Stimulated activated CD8-positive, alpha-beta memory T cell treated with anti-CD3 and anti-CD28 coated beads, Interleukin-15, amount 100 ng/mL, for 48 hours (primary cell): ENCODE measurements around the gene KCTD10.
A peak's percentile ranks its signal among the peaks of the same experiment; 100 is the strongest.

Source experiments
- DNase-seq, 2 donors: peaks; one replicate each; pipeline ENCODE4 v3.0.0-alpha.2; 2020; ENCODE audit warnings: low read depth in 2 of 2

Gene KCTD10

GRCh38 chr12:109477185-109477962 lies at the start of gene KCTD10, which contains the start of gene UBE3B:
Gene KCTD10 (minus strand): TSS chr12:109477300. CDS start chr12:109477262, 38 bp downstream.
Gene UBE3B (plus strand): TSS chr12:109477634. CDS start chr12:109483552, 5,918 bp downstream.
- peak; percentile 74 to 76 for DNase-seq

GRCh38 chr12:109525279-109525585 lies 48.1 kb upstream of the KCTD10 start:
- DNase-seq = no peak

- no peak for DNase-seq
Measured at GRCh38 chr12:109524466-109525278, 47.6 kb upstream of the KCTD10 start.

GRCh38 chr12:109523504-109523903 lies 46.4 kb upstream of the KCTD10 start:
- no peak for DNase-seq

GRCh38 chr12:109523071-109523470 lies 46.0 kb upstream of the KCTD10 start:
- no peak for DNase-seq

- DNase-seq = no peak
Measured at GRCh38 chr12:109521831-109522230, 44.7 kb upstream of the KCTD10 start.

GRCh38 chr12:109519787-109520186 lies 42.7 kb upstream of the KCTD10 start:
- no peak for DNase-seq

GRCh38 chr12:109518820-109519665 lies 41.9 kb upstream of the KCTD10 start:
- peak; percentile 2 to 19 for DNase-seq

- DNase-seq = no peak
Measured at GRCh38 chr12:109517619-109518018, 40.5 kb upstream of the KCTD10 start.

- DNase-seq = no peak
Measured at GRCh38 chr12:109513977-109514376, 36.9 kb upstream of the KCTD10 start.

- DNase-seq = no peak
Measured at GRCh38 chr12:109513051-109513450, 36.0 kb upstream of the KCTD10 start.

- DNase-seq = no peak
Measured at GRCh38 chr12:109512608-109513007, 35.5 kb upstream of the KCTD10 start.

- no peak for DNase-seq
Measured at GRCh38 chr12:109510196-109510595, 33.1 kb upstream of the KCTD10 start.

- DNase-seq = no peak
Measured at GRCh38 chr12:109504068-109504467, 27.0 kb upstream of the KCTD10 start.

GRCh38 chr12:109503611-109504010 lies 26.5 kb upstream of the KCTD10 start:
- no peak for DNase-seq

GRCh38 chr12:109502332-109502731 lies 25.2 kb upstream of the KCTD10 start:
- no peak for DNase-seq

- DNase-seq = no peak
Measured at GRCh38 chr12:109501299-109501698, 24.2 kb upstream of the KCTD10 start.

- DNase-seq = no peak
Measured at GRCh38 chr12:109500406-109501185, 23.5 kb upstream of the KCTD10 start.

GRCh38 chr12:109497675-109498074 lies 20.6 kb upstream of the KCTD10 start:
- DNase-seq = no peak

GRCh38 chr12:109496306-109496705 lies 19.2 kb upstream of the KCTD10 start:
- no peak for DNase-seq

GRCh38 chr12:109495012-109495411 lies 17.9 kb upstream of the KCTD10 start:
- no peak for DNase-seq
